Activated CD4-positive, alpha-beta T cell treated with anti-CD3 and anti-CD28 coated beads, Interleukin-2, amount 50 U/mL, for 48 hours (primary cell): ENCODE measurements around the gene RASGEF1C.
"Not testable (repeated sequence)": the region's sequence is repeated elsewhere in the genome, so short reads cannot be mapped to it uniquely, and the experiment has no call there.

ENCODE experiments used
- DNase-seq, 2 experiments: peaks; one replicate each; pipeline ENCODE4 v3.0.0-alpha.2; 2020

RASGEF1C gene

GRCh38 chr5:180098991-180099732, 109.8 kb downstream of the RASGEF1C start:
- DNase-seq, result no peak

GRCh38 chr5:180098526-180098925, 110.5 kb downstream of the RASGEF1C start:
- no peak for DNase-seq

GRCh38 chr5:180097926-180098325, 111.1 kb downstream of the RASGEF1C start:
- no peak for DNase-seq

GRCh38 chr5:180097163-180097894, 111.7 kb downstream of the RASGEF1C start:
- DNase-seq, result no peak

GRCh38 chr5:180096616-180097015, 112.4 kb downstream of the RASGEF1C start:
- no peak for DNase-seq

- DNase-seq, result no peak
Measured at GRCh38 chr5:180095545-180095944, 113.5 kb downstream of the RASGEF1C start.

GRCh38 chr5:180093651-180094382, 115.2 kb downstream of the RASGEF1C start:
- no peak for DNase-seq

- no peak for DNase-seq
Measured at GRCh38 chr5:180093241-180093640, 115.8 kb downstream of the RASGEF1C start.

GRCh38 chr5:180090769-180091546, 118.1 kb downstream of the RASGEF1C start:
- DNase-seq, result peak in 1 of 2 experiments; percentile 22

GRCh38 chr5:180090098-180090768, 118.8 kb downstream of the RASGEF1C start:
- peak; percentile 76 to 80 for DNase-seq

GRCh38 chr5:180089628-180090027, 119.4 kb downstream of the RASGEF1C start:
- DNase-seq, result not testable (repeated sequence)

GRCh38 chr5:180088561-180088960, 120.5 kb downstream of the RASGEF1C start:
- no peak for DNase-seq

- DNase-seq, result no peak
Measured at GRCh38 chr5:180086816-180087399, 122.1 kb downstream of the RASGEF1C start.

- DNase-seq, result no peak
Measured at GRCh38 chr5:180085837-180086236, 123.2 kb downstream of the RASGEF1C start.

GRCh38 chr5:180084638-180085561, 124.1 kb downstream of the RASGEF1C start:
- DNase-seq, result no peak

GRCh38 chr5:180083529-180084060, 125.4 kb downstream of the RASGEF1C start:
- DNase-seq, result no peak

- DNase-seq, result no peak
Measured at GRCh38 chr5:180082633-180083420, 126.2 kb downstream of the RASGEF1C start.

GRCh38 chr5:180081481-180081880, 127.5 kb downstream of the RASGEF1C start:
- no peak for DNase-seq

GRCh38 chr5:180080486-180081280, 128.3 kb downstream of the RASGEF1C start:
- peak; percentile 55 to 57 for DNase-seq
